ENCODE results near the gene LTB4R.

- TF ChIP-seq REST (IDR thresholded peaks at IDR 0.05; ENCODE audit: insufficient read depth in 1 of 2, low read depth in 2 of 2, low read length in 2 of 2), result no peak
- TF ChIP-seq TAF1 (IDR thresholded peaks at IDR 0.05; ENCODE audit: borderline replicate concordance, insufficient read depth, low read length), result no peak
- TF ChIP-seq POLR2AphosphoS5 (IDR thresholded peaks at IDR 0.05; ENCODE audit: low read depth, low read length), result peak; percentile 29; the same call in 1 of the 2 replicates
- no peak for TF ChIP-seq FOXP2 (optimal IDR thresholded peaks at IDR 0.05; ENCODE audit: borderline replicate concordance, extremely low read depth, extremely low read length, insufficient read depth)
Measured at GRCh38 chr14:24366413-24366720, 55.1 kb downstream of the LTB4R start.

Data from PFSK-1 (cell line).